LNCaP clone FGC (cell line): ENCODE results near the gene AIFM1.

Experiments used
- DNase-seq: peaks from one replicate; pipeline ENCODE4 v3.0.0-alpha.2; 2011; ENCODE audit warnings: low read depth
- H3K4me3 ChIP-seq: 2 replicates; pipeline ENCODE4 v1.5.1; 2011; ENCODE audit warnings: mild to moderate bottlenecking, low read depth, low read length, control low read depth
- CTCF ChIP-seq: IDR thresholded peaks from 2 replicates; pipeline ENCODE4 v1.5.1; 2012; ENCODE audit warnings: mild to moderate bottlenecking; ENCODE audit not compliant: control insufficient read depth, insufficient read depth; ENCODE audit errors: extremely low read depth

AIFM1 gene

GRCh38 chrX:130094696-130095095 lies 70.9 kb downstream of the AIFM1 start:
- no peak for TF ChIP-seq CTCF
- H3K4me3 ChIP-seq: no peak overlapping the region
- DNase-seq: no peak

- no peak overlapping the region for H3K4me3 ChIP-seq
- no peak for DNase-seq
- no peak for TF ChIP-seq CTCF
These were observed 72.4 kb downstream of the AIFM1 start for GRCh38 chrX:130093271-130093670.

- DNase-seq: no peak
- no peak for TF ChIP-seq CTCF
- H3K4me3 ChIP-seq: no peak overlapping the region
These were observed 73.6 kb downstream of the AIFM1 start for GRCh38 chrX:130091980-130092522.

GRCh38 chrX:130090364-130090763 lies 75.3 kb downstream of the AIFM1 start:
- no peak for DNase-seq
- no peak overlapping the region for H3K4me3 ChIP-seq
- TF ChIP-seq CTCF: no peak

- no peak overlapping the region for H3K4me3 ChIP-seq
- no peak for DNase-seq
- no peak for TF ChIP-seq CTCF
These were observed 79.0 kb downstream of the AIFM1 start for GRCh38 chrX:130086447-130087206.

- TF ChIP-seq CTCF: no peak
- no peak overlapping the region for H3K4me3 ChIP-seq
- no peak for DNase-seq
These were observed 79.8 kb downstream of the AIFM1 start for GRCh38 chrX:130085551-130086446.
